HepG2 (cell line): ENCODE measurements around the gene HES7. TPM values are rescaled to one million over a fixed set of nuclear protein-coding genes. Genes with fewer than 3 reads are reported as not detected.

Source experiments
- ATF2 ChIP-seq: sonication (generic); formaldehyde crosslinking; IDR thresholded peaks from 2 replicates; pipeline ENCODE4 v1.4.0; 2020; ENCODE audit warnings: missing genetic modification reagents
- GMEB1 ChIP-seq: sonication (generic); formaldehyde crosslinking; IDR thresholded peaks from 2 replicates; pipeline ENCODE4 v1.5.1; 2020; ENCODE audit warnings: missing genetic modification reagents, mild to moderate bottlenecking, borderline replicate concordance
- HIVEP1 ChIP-seq: sonication (generic); formaldehyde crosslinking; IDR thresholded peaks from 2 replicates; pipeline ENCODE4 v1.4.0; 2020; ENCODE audit warnings: mild to moderate bottlenecking, missing genetic modification reagents
- HNRNPH1 ChIP-seq: fragments of 200-400 bp; formaldehyde crosslinking; optimal IDR thresholded peaks from 2 replicates; pipeline ENCODE3; 2017; ENCODE audit warnings: mild to moderate bottlenecking, low read depth, low read length
- MLLT10 ChIP-seq: sonication (generic); formaldehyde crosslinking; IDR thresholded peaks from 2 replicates; pipeline ENCODE4 v1.4.0; 2020; ENCODE audit warnings: missing genetic modification reagents
- MLX ChIP-seq: IDR thresholded peaks from 2 replicates; pipeline ENCODE4 v1.6.1; 2016
- SOX6 ChIP-seq, 2 experiments: fragments of 450-650 bp in 1 of 2; sonication (generic) in 1 of 2; formaldehyde crosslinking in 1 of 2; IDR thresholded peaks; 2 replicates each; pipeline versions ENCODE4 v1.4.0 to v1.6.1; 2017 to 2020; ENCODE audit warnings: antibody characterized with exemption in 1 of 2, mild to moderate bottlenecking in 1 of 2, missing genetic modification reagents in 1 of 2
- SRSF9 ChIP-seq: fragments of 200-400 bp; formaldehyde crosslinking; IDR thresholded peaks from 2 replicates; pipeline ENCODE4 v1.6.1; 2018; ENCODE audit warnings: borderline replicate concordance, mild to moderate bottlenecking, low read depth, low read length; ENCODE audit not compliant: insufficient read depth, poor library complexity, severe bottlenecking
- TCF12 ChIP-seq, 2 experiments: fragments of 450-650 bp in 1 of 2; sonication (generic) in 1 of 2; formaldehyde crosslinking in 1 of 2; IDR thresholded peaks; 2 replicates each; pipeline versions ENCODE4 v1.6.1 to v1.8.0; 2017 to 2022; ENCODE audit warnings: antibody characterized with exemption in 1 of 2, mild to moderate bottlenecking in 1 of 2, missing genetic modification reagents in 1 of 2, moderate library complexity in 1 of 2
- TP53 ChIP-seq: sonication (generic); formaldehyde crosslinking; conservative IDR thresholded peaks from 2 replicates; pipeline ENCODE4 v1.4.0; 2020; ENCODE audit warnings: missing genetic modification reagents
- ZNF101 ChIP-seq: sonication (generic); formaldehyde crosslinking; IDR thresholded peaks from 2 replicates; pipeline ENCODE4 v1.4.0; 2020; ENCODE audit warnings: mild to moderate bottlenecking, low read depth, missing genetic modification reagents, borderline replicate concordance
- ZNF430 ChIP-seq: sonication (generic); formaldehyde crosslinking; IDR thresholded peaks from 2 replicates; pipeline ENCODE4 v1.9.0; 2021; ENCODE audit warnings: mild to moderate bottlenecking, missing genetic modification reagents
- ZNF781 ChIP-seq: sonication (generic); formaldehyde crosslinking; IDR thresholded peaks from 2 replicates; pipeline ENCODE4 v1.5.1; 2020; ENCODE audit warnings: borderline replicate concordance, mild to moderate bottlenecking, missing genetic modification reagents; ENCODE audit errors: not compliant biosample characterization
- ZNF788 ChIP-seq: sonication (generic); formaldehyde crosslinking; IDR thresholded peaks from 2 replicates; pipeline ENCODE4 v1.5.0; 2020; ENCODE audit warnings: mild to moderate bottlenecking, missing genetic modification reagents, borderline replicate concordance
- polyA plus RNA-seq, 8 experiments: library from polyadenylated mRNA; depleted of rRNA in 3 of 8; stranded (reverse) in 7 of 8; unstranded in 1 of 8; fragments of >200 nt; fragmentation: Illumina TruSeq in 4 of 8; extraction: Trizol in 4 of 8; gene quantifications; 2 replicates each; pipeline versions ENCODE4 v1.2.1 to v1.2.3, GENCODE V29; 2011 to 2016; ENCODE audit warnings: low read depth in 4 of 8, missing spikeins in 1 of 8, mixed read lengths in 1 of 8; ENCODE audit not compliant: insufficient read depth in 1 of 8
- total RNA-seq, 5 experiments: library from RNA; depleted of rRNA; stranded (reverse); fragments of >200 nt; fragmentation: Illumina TruSeq; extraction: Trizol; gene quantifications; 2 replicates each; pipeline ENCODE4 v1.2.3, GENCODE V29; 2016; ENCODE audit warnings: low read depth in 1 of 5
- TF ChIP-seq, protein P1 (sequence below): sonication (generic); formaldehyde crosslinking; conservative IDR thresholded peaks from 2 replicates; pipeline ENCODE4 v1.8.1; 2023; ENCODE audit warnings: missing genetic modification reagents
- TF ChIP-seq, protein P2 (sequence below): sonication (generic); formaldehyde crosslinking; IDR thresholded peaks from 2 replicates; pipeline ENCODE4 v1.4.0; 2020; ENCODE audit warnings: mild to moderate bottlenecking, low read depth, missing genetic modification reagents
- TF ChIP-seq, protein P3 (sequence below): IDR thresholded peaks from 2 replicates; pipeline ENCODE4 v1.6.1; 2016; ENCODE audit warnings: low read depth

Gene HES7
- total and polyA plus RNA-seq, 2 of the 13 experiments (the other 11 are each of a cell fraction or from before 2014, with no cell fraction given): not detected

- peak; percentile 22; the same call in 1 of the 2 replicates for TF ChIP-seq ATF2
- TF ChIP-seq, protein P1, sequence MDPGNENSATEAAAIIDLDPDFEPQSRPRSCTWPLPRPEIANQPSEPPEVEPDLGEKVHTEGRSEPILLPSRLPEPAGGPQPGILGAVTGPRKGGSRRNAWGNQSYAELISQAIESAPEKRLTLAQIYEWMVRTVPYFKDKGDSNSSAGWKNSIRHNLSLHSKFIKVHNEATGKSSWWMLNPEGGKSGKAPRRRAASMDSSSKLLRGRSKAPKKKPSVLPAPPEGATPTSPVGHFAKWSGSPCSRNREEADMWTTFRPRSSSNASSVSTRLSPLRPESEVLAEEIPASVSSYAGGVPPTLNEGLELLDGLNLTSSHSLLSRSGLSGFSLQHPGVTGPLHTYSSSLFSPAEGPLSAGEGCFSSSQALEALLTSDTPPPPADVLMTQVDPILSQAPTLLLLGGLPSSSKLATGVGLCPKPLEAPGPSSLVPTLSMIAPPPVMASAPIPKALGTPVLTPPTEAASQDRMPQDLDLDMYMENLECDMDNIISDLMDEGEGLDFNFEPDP: no peak
- no peak for TF ChIP-seq GMEB1 (CRISPR knock-in tag)
- 0 out of 2 replicates have a peak, but pooled peaks have one; percentile 17 for TF ChIP-seq ZNF788 (CRISPR knock-in tag)
- TF ChIP-seq ZNF101 (CRISPR knock-in tag): no peak
- TF ChIP-seq, protein P2, sequence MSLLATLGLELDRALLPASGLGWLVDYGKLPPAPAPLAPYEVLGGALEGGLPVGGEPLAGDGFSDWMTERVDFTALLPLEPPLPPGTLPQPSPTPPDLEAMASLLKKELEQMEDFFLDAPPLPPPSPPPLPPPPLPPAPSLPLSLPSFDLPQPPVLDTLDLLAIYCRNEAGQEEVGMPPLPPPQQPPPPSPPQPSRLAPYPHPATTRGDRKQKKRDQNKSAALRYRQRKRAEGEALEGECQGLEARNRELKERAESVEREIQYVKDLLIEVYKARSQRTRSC: no peak
- TF ChIP-seq HNRNPH1: no peak
- TF ChIP-seq ZNF781 (CRISPR knock-in tag): no peak
- TF ChIP-seq ZNF430: 0 out of 2 replicates have a peak, but pooled peaks have one; percentile 29
- no peak for TF ChIP-seq MLX (CRISPR knock-in tag)
- TF ChIP-seq, protein P3, sequence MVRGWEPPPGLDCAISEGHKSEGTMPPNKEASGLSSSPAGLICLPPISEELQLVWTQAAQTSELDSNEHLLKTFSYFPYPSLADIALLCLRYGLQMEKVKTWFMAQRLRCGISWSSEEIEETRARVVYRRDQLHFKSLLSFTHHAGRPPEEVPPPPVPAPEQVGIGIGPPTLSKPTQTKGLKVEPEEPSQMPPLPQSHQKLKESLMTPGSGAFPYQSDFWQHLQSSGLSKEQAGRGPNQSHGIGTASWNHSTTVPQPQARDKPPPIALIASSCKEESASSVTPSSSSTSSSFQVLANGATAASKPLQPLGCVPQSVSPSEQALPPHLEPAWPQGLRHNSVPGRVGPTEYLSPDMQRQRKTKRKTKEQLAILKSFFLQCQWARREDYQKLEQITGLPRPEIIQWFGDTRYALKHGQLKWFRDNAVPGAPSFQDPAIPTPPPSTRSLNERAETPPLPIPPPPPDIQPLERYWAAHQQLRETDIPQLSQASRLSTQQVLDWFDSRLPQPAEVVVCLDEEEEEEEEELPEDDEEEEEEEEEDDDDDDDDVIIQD: no peak
- no peak for TF ChIP-seq SOX6 (IDR thresholded peaks at IDR 0.05)
- peak; percentile 36; the same call in 1 of the 2 replicates for TF ChIP-seq SOX6 (CRISPR knock-in tag; IDR thresholded peaks at IDR 0.05)
- no peak for TF ChIP-seq MLLT10 (CRISPR knock-in tag)
- TF ChIP-seq HIVEP1: no peak
- no peak for TF ChIP-seq SRSF9
- no peak for TF ChIP-seq TP53 (CRISPR knock-in tag)
- TF ChIP-seq TCF12 (IDR thresholded peaks at IDR 0.05): no peak
- TF ChIP-seq TCF12 (CRISPR knock-in tag; IDR thresholded peaks at IDR 0.05): no peak
Observed at GRCh38 chr17:8158267-8159031, 34.5 kb upstream of the HES7 start (continued).
